HG02852 (cell line): Measurements from ENCODE around the gene CSE1L.
"Not testable (repeated sequence)": the region's sequence is repeated elsewhere in the genome, so short reads cannot be mapped to it uniquely, and the experiment has no call there.

ENCODE experiments used
- ATAC-seq: cut with Tn5 transposase; IDR thresholded peaks from one replicate; pipeline ENCODE4 v1.9.1; 2021; ENCODE audit warnings: mild to moderate bottlenecking, moderate library complexity; ENCODE audit not compliant: unreplicated experiment

CSE1L gene

DNA sequence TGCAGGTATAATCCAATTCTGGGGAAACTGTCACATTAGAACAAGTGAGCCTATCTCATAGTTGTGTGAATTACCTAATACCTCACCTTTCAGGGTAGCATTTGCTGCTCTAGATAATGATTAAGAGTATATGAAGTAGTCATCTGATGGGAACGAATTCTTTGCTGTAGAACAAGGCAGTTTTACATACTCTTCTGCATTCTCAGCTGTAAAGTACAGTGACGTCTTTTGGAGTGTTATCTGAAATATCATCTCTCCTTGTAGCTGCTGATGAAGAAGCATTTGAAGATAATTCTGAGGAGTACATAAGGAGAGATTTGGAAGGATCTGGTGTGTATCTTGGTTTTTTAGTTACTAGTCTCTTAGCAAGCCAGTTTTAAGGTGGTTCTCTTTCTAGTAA is 28.4 kb downstream of the CSE1L start:
- no peak for ATAC-seq

DNA sequence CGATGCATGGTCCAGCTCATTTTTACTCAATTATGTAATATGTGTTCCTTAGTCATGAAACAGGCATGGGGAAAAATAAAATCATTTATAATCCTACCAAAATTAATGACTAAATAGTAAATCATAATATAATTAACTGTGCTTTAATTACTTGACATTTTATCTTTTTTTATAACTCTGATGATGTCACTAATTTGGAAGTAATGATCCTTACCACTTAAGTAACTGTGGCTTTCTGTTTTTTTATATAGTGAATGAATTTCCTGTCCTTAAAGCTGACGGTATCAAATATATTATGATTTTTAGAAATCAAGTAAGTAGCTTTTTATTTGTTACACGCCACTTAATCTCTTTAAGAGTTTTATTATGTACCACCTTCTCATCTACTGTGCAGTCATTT is 32.2 kb downstream of the CSE1L start:
- no peak for ATAC-seq

DNA sequence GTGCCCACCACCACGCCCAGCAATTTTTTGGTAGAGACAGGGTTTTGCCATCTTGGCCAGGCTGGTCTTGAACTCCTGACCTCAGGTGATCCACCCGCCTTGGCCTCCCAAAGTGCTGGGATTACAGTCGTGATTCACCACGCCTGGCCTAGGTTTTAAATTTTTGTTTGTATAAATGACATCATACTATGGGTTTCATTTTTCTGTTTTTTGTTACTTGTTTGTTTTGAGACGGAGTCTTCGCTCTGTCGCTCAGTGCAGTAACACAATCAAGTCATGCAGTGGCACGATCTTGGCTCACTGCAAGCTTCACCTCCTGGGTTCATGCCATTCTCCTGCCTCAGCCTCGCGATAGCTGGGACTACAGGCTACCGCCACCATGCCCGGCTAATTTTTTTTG is 36.2 kb downstream of the CSE1L start:
- ATAC-seq: not testable (repeated sequence)

GRCh38 chr20:49091104-49091503 is 45.0 kb downstream of the CSE1L start:
- ATAC-seq: no peak

DNA sequence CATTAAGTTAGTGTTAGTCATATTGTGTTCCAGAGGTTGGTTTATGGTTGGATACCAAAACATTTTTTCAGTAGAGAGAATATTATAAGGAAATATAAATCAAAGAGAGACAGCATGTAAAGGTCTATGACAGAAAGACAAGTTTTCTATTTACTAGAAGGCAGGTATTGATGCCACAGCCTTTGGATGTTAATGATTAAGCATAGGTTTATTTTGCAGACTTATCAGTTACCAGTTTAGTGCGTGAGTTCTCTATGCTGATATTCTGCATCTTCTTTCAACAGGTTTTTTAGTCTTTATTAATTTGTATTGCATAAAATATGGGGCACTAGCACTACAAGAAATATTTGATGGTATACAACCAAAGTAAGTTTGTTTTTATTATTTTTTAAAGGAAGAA is 45.6 kb downstream of the CSE1L start:
- ATAC-seq: no peak

GRCh38 chr20:49096203-49096730 is 50.2 kb downstream of the CSE1L start:
- no peak for ATAC-seq

DNA sequence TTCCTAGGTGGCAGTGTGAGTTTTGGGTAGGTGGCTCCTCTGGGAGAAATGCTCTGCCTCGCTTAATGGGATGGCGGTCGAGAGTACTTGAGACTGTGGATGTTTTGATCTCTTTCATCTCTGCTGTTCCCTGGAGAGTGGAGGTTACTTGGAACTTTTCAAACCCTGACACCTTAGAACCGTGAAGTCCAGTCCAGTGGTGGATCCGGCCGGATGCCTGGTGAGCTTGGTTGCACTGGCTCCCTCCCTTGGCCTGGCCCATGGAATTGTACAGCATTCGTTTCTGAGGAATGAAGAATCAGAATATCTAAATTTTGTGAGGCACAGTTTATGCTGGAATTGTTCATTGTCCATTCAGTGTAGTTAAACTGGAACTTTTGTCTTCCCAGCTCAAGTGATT is 51.0 kb downstream of the CSE1L start:
- ATAC-seq: no peak

DNA sequence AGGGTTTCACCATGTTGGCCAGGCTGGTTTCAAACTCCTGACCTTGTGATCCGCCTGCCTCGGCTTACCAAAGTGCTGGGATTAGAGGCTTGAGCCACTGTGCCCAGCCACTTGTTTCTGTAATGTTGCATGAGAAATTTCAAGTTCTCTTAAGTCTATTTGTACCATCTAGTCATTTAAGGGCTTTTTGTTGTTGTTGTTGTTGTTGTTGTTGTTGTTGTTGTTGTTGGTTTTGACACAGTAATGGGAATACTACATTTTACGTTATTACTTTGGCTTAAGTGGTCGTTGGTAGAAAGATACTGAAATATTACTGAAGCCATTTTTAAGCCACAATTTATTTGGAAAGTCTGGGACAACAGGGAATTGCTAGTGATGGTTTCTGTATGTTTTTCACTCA is 52.0 kb downstream of the CSE1L start:
- ATAC-seq: no peak

- no peak for ATAC-seq
Observed at GRCh38 chr20:49099011-49099410, 52.9 kb downstream of the CSE1L start.

DNA sequence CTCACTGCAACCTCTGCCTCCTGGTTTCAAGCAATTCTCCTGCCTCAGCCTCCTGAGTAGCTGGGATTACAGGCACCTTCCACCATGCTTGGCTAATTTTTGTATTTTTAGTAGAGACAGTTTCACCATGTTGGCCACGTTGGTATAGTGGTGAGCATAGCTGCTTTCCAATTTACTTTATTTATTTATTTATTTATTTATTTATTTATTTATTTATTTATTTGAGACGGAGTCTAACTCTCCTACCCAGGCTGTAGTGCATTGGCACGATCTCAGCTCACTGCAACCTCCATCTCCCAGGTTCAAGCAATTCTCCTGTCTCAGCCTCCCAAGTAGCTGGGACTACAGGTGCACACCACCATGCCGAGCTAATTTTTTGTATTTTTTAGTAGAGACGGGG is 54.2 kb downstream of the CSE1L start:
- not testable (repeated sequence) for ATAC-seq

DNA sequence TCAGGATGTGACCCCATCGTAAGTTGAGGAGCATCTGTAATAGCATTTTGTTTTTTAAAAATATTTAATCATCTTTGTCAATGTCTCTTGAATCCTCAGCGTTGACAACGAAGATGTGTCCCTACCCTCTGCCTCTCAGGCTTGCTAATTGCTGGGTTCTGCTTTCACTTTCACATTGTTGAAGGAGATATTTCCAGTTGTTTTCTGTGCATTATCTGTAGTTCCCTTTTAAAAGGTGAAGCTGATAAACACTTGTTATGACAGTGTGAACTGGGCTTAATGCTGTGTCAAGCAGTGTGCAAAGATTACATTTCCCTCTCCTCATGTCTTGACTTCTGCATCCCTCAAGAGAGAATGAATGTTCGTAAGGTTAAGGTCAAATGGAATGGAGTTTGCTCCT is 54.9 kb downstream of the CSE1L start:
- no peak for ATAC-seq

GRCh38 chr20:49103019-49103418 is 56.9 kb downstream of the CSE1L start:
- no peak for ATAC-seq

DNA sequence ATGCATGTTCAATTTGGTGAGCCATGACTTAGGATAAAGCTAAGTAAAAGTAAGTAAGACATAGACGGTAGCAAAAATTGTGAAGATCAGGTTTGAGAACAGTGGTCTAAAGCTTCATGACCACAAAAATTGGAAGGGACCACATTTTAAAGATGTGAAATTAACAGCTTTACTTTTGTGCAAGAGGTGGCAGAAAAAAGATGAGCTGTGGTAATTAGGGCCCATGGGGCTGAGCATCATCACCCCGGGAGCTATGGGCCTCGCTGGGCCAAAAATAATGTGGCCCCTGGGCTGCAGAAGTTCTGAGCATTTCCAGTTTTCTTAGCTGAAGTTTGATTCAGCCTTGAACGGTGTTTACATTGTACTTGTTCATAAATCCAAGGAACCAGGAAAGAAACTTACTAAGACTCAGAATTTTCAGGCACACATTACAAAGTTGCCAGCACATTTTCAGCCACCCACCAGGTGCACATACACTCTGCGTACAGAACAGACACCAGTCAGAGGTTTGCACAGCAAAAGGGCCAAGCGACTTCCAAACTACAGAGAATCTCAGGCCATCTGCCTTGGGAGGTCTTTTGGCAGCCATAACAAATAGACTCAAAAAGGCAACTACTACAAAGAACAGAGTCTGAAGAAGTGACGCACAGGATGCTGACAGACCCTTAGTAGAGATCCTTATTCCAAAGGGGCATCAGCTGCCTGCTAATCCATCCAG is 57.7 kb downstream of the CSE1L start:
- no peak for ATAC-seq

DNA sequence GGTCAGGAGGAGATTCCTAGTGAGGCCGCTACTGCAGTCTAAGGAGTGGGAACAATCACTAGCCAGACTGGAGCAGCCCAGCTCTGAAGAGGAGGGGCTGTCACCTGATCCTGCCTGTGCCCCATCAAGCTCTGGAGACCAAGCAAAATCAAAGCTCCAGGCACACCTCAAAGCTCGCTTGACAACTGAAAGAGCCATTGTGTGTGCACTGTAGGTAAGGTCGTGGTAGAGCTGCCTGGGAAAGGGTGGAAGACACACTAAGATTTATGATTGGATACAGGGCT is 58.2 kb downstream of the CSE1L start:
- ATAC-seq: no peak

DNA sequence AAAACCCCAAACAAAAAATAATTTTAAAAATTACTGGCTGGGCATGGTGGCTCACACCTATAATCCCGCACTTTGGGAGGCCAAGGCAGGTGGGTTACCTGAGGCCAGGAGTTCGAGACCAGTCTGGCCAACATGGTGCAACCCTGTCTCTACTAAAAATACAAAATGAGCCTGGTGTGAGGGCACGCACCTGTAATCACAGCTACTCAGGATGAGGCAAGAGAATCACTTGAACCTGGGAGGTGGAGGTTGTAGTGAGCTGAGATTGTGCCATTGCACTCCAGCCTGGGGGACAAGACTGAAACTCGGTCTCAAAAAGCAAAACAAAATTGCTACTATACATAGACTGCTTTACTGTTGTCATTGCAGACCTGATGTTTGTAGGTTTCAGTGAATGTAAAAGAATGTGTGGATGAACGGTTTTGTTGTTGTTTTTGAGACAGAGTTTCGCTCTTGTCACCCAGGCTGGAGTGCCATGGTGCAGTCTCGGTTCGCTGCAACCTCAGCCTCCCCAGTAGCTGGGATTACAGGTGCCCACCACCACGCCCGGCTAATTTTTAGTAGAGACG is 59.0 kb downstream of the CSE1L start:
- ATAC-seq: not testable (repeated sequence)

GRCh38 chr20:49106328-49106727 is 60.2 kb downstream of the CSE1L start:
- ATAC-seq: no peak

GRCh38 chr20:49110767-49111694 is 64.9 kb downstream of the CSE1L start:
- ATAC-seq: no peak

DNA sequence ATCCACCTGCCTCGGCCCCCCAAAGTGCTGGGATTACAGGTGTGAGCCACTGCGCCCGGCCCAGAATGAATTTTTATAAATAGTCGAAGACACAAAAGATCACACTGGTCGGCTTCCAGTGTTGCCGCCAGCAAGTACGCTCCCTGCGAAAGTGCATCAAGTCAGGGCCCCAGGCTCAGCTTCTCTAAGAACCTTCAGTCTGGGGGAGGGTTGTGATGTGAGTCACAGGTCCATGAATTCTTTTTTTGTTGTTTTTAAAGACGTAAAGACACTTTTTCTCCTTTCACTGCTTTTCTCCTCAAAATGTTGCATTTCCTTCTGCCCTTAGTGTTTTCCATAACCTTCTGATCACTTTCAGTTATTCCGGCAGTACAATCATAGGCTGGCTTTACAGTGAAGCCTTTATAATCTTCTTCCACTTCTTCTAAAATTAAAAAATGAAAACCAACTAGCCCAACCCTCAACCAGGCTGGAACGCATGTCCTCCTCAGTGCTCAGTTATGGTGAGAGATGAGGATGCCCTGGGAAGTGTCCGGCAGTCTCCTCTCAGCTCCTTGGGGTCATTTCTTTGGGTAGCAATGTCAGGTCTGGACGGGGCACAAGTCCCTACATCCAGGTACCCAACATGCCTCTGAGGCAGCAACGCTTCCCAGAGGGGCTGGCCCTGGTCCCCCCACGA is 66.6 kb downstream of the CSE1L start:
- ATAC-seq: no peak

GRCh38 chr20:49115564-49115963 is 69.5 kb downstream of the CSE1L start:
- ATAC-seq: no peak

GRCh38 chr20:49118307-49118706 is 72.2 kb downstream of the CSE1L start:
- ATAC-seq: no peak

GRCh38 chr20:49119988-49120387 is 73.9 kb downstream of the CSE1L start:
- no peak for ATAC-seq
